OCI-LY7 (cell line): ENCODE measurements around the gene NAB1.

ENCODE experiments used
- CTCF ChIP-seq: fragments of 200-600 bp; sonication (generic); conservative IDR thresholded peaks from 2 replicates; pipeline ENCODE4 v1.5.1; 2014; ENCODE audit warnings: mild to moderate bottlenecking, antibody characterized with exemption, low read length, moderate library complexity, mixed read lengths
- EZH2phosphoT487 ChIP-seq: fragments of 200-600 bp; sonication (generic); IDR thresholded peaks from 2 replicates; pipeline ENCODE4 v1.6.1; 2018; ENCODE audit warnings: low read depth, borderline replicate concordance, mild to moderate bottlenecking, mixed run types, antibody characterized with exemption, low read length, moderate library complexity, mixed read lengths

- no peak for TF ChIP-seq EZH2phosphoT487
- no peak for TF ChIP-seq CTCF
These were observed 45.6 kb downstream of the NAB1 start for GRCh38 chr2:190694479-190694878.
